Adrenal gland (tissue), 12 donors: ENCODE measurements around the gene SLC35A4. TPM values are rescaled to one million over a fixed set of nuclear protein-coding genes. Genes with fewer than 3 reads are reported as not detected.

Experiments
- DNase-seq, 7 donors: peaks; one replicate each; pipeline ENCODE4 v3.0.0-alpha.2; 2019 to 2020
- H3K27ac ChIP-seq, 5 donors: fragments of 200-600 bp; sonication (generic) in 4 of 5; 1 replicate in 3 of 5; 2 replicates in 2 of 5; pipeline versions ENCODE4 v1.5.1 to v1.8.0; 2016 to 2020; ENCODE audit warnings: mild to moderate bottlenecking in 1 of 5
- H3K27me3 ChIP-seq: fragments of 200-600 bp; 2 replicates; pipeline ENCODE4 v1.8.0; 2021
- H3K36me3 ChIP-seq, 2 donors: fragments of 200-600 bp; replicated peaks in 1 of 2; 1 replicate in 1 of 2; 2 replicates in 1 of 2; pipeline versions ENCODE4 v1.5.1 to v1.8.0; 2018 to 2022
- H3K4me1 ChIP-seq, 2 donors: fragments of 200-600 bp; replicated peaks in 1 of 2; 1 replicate in 1 of 2; 2 replicates in 1 of 2; pipeline versions ENCODE4 v1.5.1 to v1.8.0; 2018 to 2021
- H3K4me3 ChIP-seq, 4 donors: fragments of 200-600 bp; sonication (generic) in 3 of 4; one replicate each; pipeline ENCODE4 v1.5.1; 2016 to 2018
- H3K9me3 ChIP-seq, 3 donors: fragments of 200-600 bp; sonication (generic) in 1 of 3; replicated peaks in 1 of 3; 1 replicate in 2 of 3; 2 replicates in 1 of 3; pipeline versions ENCODE4 v1.5.1 to v1.8.0; 2016 to 2021
- POLR2A ChIP-seq, 2 donors: fragments of 450-650 bp; IDR thresholded peaks; one replicate each; pipeline ENCODE4 v1.6.1; 2017; ENCODE audit warnings: antibody characterized with exemption in 2 of 2, mild to moderate bottlenecking in 2 of 2, moderate library complexity in 1 of 2
- WGBS, 4 donors: extraction: QIAGEN DNeasy Blood & Tissue Kit in 2 of 4; methylation state at CpG; one replicate each; pipeline versions ENCODE4 v1.1.5 to v1.1.7; 2013 to 2017; 5-methylcytosine and 5-hydroxymethylcytosine counted together
- intact Hi-C, 2 donors: fragments of 100-400 bp; cut with DNase I; formaldehyde crosslinking; loops; one replicate each; pipeline versions ENCODE4 v1.14.1 to v1.15.0; 2022 to 2023
- polyA plus RNA-seq, 3 donors: library from polyadenylated mRNA; stranded (reverse); fragments of 200-250 nt in 2 of 3; fragments of 350-450 nt in 1 of 3; fragmentation: Illumina TruSeq in 1 of 3; extraction: RNeasy Lipid Tissue Mini Kit (QIAGEN cat#74804) in 1 of 3; gene quantifications; one replicate each; pipeline ENCODE4 v1.2.3, GENCODE V29; 2013 to 2014
- total RNA-seq, 9 donors: library from RNA; depleted of rRNA in 4 of 9; stranded (reverse); fragments of >200 nt in 4 of 9; fragments of 120-200 nt in 1 of 9; fragmentation: NEBNext Ultra II Directional in 1 of 9; extraction: Animal tissue kit (Norgen Biotek cat#: 25700) in 1 of 9; gene quantifications; one replicate each; pipeline versions ENCODE4 v1.1.0 to v1.2.4, GENCODE V29; 2013 to 2023
- TF ChIP-seq, protein P1 (sequence below), 6 experiments: fragments of 450-650 bp in 4 of 6; fragments of 200-600 bp in 2 of 6; sonication (generic) in 1 of 6; IDR thresholded peaks; 1 replicate in 5 of 6; 2 replicates in 1 of 6; pipeline versions ENCODE4 v1.5.1 to v1.8.0; 2016 to 2021; ENCODE audit warnings: antibody characterized with exemption in 6 of 6, mild to moderate bottlenecking in 2 of 6, moderate library complexity in 1 of 6
- donor health status: healthy with polysubstance abuse.
- donor health status: Bipolar disorder and iron deficiency.
- donor health status: DM: yes; HTN: yes; CAD: no.
- donor health status: DM: no; HTN: no; CAD: no.
- donor health status: DM: no; HTN: no; CAD: no.
- donor health status: DM: yes; HTN: yes; CAD: no.

SLC35A4 gene
- total and polyA plus RNA-seq, 12 donors: 17.3 to 135 (median 82.2) TPM

DNA sequence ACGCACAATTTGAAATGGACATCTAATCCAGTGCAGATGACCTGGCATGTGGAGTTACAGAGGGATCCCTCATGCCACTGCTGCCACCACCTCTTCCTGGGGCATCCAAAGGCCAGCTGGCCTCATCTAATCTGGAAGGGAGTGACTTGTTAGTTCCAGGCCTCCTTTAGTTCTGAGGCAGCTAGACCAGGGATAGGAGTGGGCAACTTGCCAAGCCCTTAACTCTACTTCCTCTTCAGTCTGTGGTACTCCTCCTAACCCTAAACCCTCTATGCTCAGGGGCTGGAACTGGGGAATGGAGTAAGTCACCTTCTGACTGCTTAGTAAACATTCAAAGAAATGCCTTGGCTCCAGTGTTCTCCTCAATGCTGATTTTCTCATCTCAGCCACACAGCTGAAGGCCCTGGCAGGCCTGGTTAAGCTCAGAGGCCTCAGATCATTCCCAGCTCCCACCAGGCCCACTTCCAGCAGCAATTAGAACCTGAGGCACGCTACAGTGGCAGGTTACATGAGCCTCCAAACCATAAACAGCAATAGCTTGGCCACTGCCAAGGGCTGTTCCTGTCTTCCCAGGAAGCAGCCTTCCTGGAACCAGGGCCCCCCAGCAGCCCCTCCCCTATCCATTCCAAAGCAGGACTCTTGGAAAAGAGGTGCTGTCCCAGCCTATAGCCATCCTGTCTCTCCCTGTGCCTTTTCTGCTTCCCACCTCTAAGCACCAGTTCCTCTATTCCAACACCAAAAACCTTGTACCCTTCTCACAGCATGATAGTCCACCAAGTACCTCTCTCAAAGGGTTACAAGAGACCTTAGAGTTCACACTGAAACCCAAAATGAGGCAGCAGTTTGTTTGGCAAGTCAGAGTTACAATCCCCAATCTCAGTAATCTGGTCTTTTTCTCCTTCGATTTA lies 15.1 kb upstream of the SLC35A4 start:
- no peaks in the 10 kb centered on the region for H3K27me3 ChIP-seq
- peaks cover 31 to 57% of the 10 kb centered on the region in 2 donors for H3K4me1 ChIP-seq
- TF ChIP-seq, protein P1, sequence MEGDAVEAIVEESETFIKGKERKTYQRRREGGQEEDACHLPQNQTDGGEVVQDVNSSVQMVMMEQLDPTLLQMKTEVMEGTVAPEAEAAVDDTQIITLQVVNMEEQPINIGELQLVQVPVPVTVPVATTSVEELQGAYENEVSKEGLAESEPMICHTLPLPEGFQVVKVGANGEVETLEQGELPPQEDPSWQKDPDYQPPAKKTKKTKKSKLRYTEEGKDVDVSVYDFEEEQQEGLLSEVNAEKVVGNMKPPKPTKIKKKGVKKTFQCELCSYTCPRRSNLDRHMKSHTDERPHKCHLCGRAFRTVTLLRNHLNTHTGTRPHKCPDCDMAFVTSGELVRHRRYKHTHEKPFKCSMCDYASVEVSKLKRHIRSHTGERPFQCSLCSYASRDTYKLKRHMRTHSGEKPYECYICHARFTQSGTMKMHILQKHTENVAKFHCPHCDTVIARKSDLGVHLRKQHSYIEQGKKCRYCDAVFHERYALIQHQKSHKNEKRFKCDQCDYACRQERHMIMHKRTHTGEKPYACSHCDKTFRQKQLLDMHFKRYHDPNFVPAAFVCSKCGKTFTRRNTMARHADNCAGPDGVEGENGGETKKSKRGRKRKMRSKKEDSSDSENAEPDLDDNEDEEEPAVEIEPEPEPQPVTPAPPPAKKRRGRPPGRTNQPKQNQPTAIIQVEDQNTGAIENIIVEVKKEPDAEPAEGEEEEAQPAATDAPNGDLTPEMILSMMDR (IDR thresholded peaks at IDR 0.05): no peak
- no peak for TF ChIP-seq POLR2A (IDR thresholded peaks at IDR 0.05)
- H3K36me3 ChIP-seq: peaks cover 0 to 36% of the 10 kb centered on the region in 2 donors
- no peaks in the 10 kb centered on the region for H3K9me3 ChIP-seq
- DNase-seq: peak in 5 of 7 donors; percentile 67 to 82 (median 75)
- H3K4me3 ChIP-seq: no peak overlapping the region
- H3K27ac ChIP-seq: peak overlapping the region in 4 of 5 donors; percentile 85 to 99 (median 98)
- 70 to 91% (median 76%) methylated on average over 2 to 3 of the region's 3 CpGs for WGBS, 4 donors
- intact Hi-C loops: loop anchor here in 1 of 2 donors (10.0 kb wide), 1 partner anchor 145 kb away; the partner anchor contains the start of genes HARS1 and HARS2

DNA sequence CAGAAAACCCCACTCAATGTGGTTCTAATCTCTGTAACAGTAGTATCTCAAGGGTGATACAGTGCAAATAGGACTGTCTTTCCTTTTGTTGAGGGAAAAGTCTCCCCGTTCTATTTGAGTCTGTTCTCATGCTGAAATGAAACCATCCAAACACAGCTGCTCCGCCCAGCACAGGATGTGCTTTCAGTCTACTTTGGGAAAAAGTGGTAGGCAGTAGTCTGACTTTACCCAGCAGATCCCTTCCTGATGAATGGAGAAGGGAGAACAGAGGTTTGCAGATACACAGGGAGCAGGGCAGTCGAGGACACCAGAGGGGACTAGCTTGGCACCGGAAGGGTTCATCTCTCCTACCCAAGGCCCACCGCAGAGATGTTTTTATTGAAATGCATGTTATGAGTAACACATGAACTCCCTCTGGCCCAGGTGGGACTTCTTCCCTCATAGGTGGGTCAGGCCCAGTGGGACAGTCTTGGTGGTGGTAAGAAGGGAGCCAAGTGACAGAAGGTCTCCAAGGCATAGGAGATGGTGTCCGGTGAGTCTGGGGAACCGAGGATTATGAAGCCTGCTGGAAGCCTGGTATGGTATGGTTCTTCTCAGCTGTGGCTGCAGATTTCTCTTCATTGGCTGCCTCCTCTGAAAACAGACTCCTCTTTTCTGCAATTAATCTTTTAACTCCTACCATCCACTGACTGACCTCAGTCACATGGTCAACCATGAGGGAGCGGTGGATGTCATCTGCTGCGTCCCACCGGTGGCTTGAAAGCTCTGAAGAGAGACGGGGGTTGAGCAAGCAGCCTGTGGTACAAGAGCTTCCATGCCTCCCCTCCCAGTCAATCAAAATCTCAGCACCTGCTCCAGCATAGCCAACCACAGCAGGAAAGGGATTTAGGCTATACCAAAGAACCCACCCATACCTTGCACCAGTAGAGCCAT lies 14.2 kb upstream of the SLC35A4 start:
- intact Hi-C loops: no loop called here
- Histone ChIP-seq H3K4me3 (no peak overlapping the region), H3K27me3 (no peaks in the 10 kb centered on the region), H3K4me1 (peaks cover 40 to 66% of the 10 kb centered on the region in 2 donors), H3K9me3 (no peaks in the 10 kb centered on the region), H3K27ac (peak overlapping the region in 3 of 5 donors; percentile 85 to 99 (median 96)), H3K36me3 (peaks cover 0 to 30% of the 10 kb centered on the region in 2 donors)
- TF ChIP-seq POLR2A (IDR thresholded peaks at IDR 0.05): no peak
- TF ChIP-seq, protein P1 (IDR thresholded peaks at IDR 0.05): no peak
- 84 to 89% (median 86%) methylated on average over 8 to 11 of the region's 11 CpGs for WGBS, 4 donors
- peak in 1 of 7 donors; percentile 52 for DNase-seq

DNA sequence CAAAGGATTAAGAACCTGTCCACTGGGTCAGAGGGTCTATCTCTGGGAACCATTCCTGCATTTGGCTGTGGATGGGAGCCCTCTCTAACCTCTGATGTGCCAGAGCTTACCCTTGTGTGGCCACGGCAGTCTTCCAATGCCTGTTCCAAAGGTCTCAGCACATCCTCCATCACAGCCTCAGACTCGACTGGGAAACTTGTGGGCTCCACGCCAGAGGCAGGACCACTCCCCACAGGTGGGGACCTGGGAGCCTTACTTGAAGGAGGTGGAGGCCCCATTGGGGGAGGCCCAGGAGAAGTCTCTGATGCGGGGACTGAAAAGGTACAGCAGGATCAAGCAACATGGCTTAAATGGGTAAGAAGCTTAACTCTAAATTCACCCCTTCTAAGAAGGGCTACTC lies 12.8 kb upstream of the SLC35A4 start:
- 89 to 100% (median 92%) methylated on average over 1 to 4 of the region's 4 CpGs for WGBS, 4 donors
- peak in 1 of 7 donors; percentile 53 for DNase-seq

More for the DNA sequence above, 12.8 kb upstream of the SLC35A4 start:
- no peak overlapping the region for H3K4me3 ChIP-seq
- intact Hi-C loops: no loop called here
- H3K27me3 ChIP-seq: no peaks in the 10 kb centered on the region
- no peak for TF ChIP-seq POLR2A (IDR thresholded peaks at IDR 0.05)
- TF ChIP-seq, protein P1 (IDR thresholded peaks at IDR 0.05): no peak
- peaks cover 46 to 71% of the 10 kb centered on the region in 2 donors for H3K4me1 ChIP-seq
- H3K27ac ChIP-seq: peak overlapping the region in 1 of 5 donors; percentile 6
- no peaks in the 10 kb centered on the region for H3K9me3 ChIP-seq
- peaks cover 0 to 30% of the 10 kb centered on the region in 2 donors for H3K36me3 ChIP-seq
